Measurements from ENCODE around the gene SLC26A6. TPM values are rescaled to one million over a fixed set of nuclear protein-coding genes. Genes with fewer than 3 reads are reported as not detected.

The SLC26A6 gene
- total and polyA plus RNA-seq, 2 of the 13 experiments (the other 11 are each of a cell fraction or from before 2014, with no cell fraction given), result 40.7 to 184 TPM

DNA sequence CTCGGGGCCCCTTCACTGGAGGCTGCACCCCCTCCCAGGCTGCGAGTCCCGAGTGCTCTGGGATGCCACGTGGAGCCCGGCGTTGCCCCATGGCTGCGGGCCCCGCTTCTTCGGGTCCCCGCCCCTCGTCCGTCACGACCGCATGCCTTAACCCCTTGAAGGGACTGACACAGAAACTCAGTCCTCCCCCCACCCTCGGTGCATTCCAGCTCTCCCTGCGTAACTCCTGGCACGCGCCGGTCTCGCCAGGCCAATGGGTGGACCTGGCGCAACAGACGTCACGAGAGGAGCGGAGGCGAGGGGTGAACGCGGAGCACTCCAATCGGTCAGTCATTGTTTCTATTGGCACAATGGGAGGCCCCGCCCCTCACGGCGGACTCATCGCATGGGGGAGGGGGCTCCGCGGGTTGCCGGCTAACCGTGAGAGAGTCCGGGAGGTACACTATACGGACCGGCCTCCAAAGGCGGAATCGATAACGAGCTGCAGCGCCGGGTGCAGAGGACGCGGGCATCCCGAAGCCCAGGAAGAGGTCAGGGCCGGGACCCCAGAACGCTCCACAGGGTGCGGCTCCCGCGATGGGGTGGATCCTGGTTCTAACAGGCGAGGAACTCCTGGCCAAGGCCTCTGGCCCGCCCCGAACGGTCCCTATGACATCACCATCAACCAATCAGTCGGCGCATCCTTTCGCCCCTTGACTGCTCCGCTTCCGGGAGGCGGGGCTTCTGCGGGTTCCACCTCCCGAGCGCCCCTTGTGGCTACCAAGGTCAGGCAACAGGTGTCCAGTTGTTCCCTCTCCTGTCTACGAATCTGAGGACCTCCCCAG is 28.4 kb upstream of the SLC26A6 start (continued):
- TF ChIP-seq, protein P1, sequence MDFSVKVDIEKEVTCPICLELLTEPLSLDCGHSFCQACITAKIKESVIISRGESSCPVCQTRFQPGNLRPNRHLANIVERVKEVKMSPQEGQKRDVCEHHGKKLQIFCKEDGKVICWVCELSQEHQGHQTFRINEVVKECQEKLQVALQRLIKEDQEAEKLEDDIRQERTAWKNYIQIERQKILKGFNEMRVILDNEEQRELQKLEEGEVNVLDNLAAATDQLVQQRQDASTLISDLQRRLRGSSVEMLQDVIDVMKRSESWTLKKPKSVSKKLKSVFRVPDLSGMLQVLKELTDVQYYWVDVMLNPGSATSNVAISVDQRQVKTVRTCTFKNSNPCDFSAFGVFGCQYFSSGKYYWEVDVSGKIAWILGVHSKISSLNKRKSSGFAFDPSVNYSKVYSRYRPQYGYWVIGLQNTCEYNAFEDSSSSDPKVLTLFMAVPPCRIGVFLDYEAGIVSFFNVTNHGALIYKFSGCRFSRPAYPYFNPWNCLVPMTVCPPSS (IDR thresholded peaks at IDR 0.05), result no peak
- TF ChIP-seq FOXJ3 (CRISPR knock-in tag; IDR thresholded peaks at IDR 0.05; ENCODE audit: borderline replicate concordance) (peak; percentile 73; the same call in 1 of the 2 replicates), TCF7 (IDR thresholded peaks at IDR 0.05; ENCODE audit: low read depth) (no peak), GRHL1 (CRISPR knock-in tag; conservative IDR thresholded peaks at IDR 0.05) (no peak), ZNF816 (CRISPR knock-in tag; IDR thresholded peaks at IDR 0.05; ENCODE audit: borderline replicate concordance) (no peak; the same call in 1 of the 2 replicates), HCFC1 (IDR thresholded peaks at IDR 0.05; ENCODE audit: low read depth, low read length) (no peak), SMAD3 (CRISPR knock-in tag; IDR thresholded peaks at IDR 0.05) (no peak; the same call in 1 of the 2 replicates), KLF13 (CRISPR knock-in tag; IDR thresholded peaks at IDR 0.05) (0 out of 2 replicates have a peak, but pooled peaks have one; percentile 29), GABPA (IDR thresholded peaks at IDR 0.05; ENCODE audit: low read depth, low read length) (no peak), GABPA (CRISPR knock-in tag; IDR thresholded peaks at IDR 0.05; ENCODE audit: low read depth) (peak; percentile 81), PCBP1 (IDR thresholded peaks at IDR 0.05; ENCODE audit: borderline replicate concordance, low read depth, low read length) (0 out of 2 replicates have a peak, but pooled peaks have one; percentile 31), IKZF4 (CRISPR knock-in tag; IDR thresholded peaks at IDR 0.05; ENCODE audit: borderline replicate concordance, low read depth, not compliant biosample characterization) (peak; percentile 55), NAIF1 (CRISPR knock-in tag; IDR thresholded peaks at IDR 0.05; ENCODE audit: borderline replicate concordance) (peak; percentile 87; the same call in 1 of the 2 replicates), TOPORS (CRISPR knock-in tag; IDR thresholded peaks at IDR 0.05) (peak; percentile 45; the same call in 1 of the 2 replicates), ZNF709 (CRISPR knock-in tag; IDR thresholded peaks at IDR 0.05) (peak; percentile 87), ZNF383 (CRISPR knock-in tag; IDR thresholded peaks at IDR 0.05; ENCODE audit: borderline replicate concordance) (no peak), ZNF337 (CRISPR knock-in tag; IDR thresholded peaks at IDR 0.05; ENCODE audit: borderline replicate concordance, low read depth) (peak; percentile 82; the same call in 1 of the 2 replicates), SALL2 (CRISPR knock-in tag; IDR thresholded peaks at IDR 0.05) (peak; percentile 58), ZNF768 (CRISPR knock-in tag; IDR thresholded peaks at IDR 0.05) (no peak), SALL1 (CRISPR knock-in tag; IDR thresholded peaks at IDR 0.05) (peak; percentile 88), GMEB2 (CRISPR knock-in tag; IDR thresholded peaks at IDR 0.05; ENCODE audit: low read depth) (0 out of 2 replicates have a peak, but pooled peaks have one; percentile 30)
- TF ChIP-seq, protein P2, sequence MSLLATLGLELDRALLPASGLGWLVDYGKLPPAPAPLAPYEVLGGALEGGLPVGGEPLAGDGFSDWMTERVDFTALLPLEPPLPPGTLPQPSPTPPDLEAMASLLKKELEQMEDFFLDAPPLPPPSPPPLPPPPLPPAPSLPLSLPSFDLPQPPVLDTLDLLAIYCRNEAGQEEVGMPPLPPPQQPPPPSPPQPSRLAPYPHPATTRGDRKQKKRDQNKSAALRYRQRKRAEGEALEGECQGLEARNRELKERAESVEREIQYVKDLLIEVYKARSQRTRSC (CRISPR knock-in tag; IDR thresholded peaks at IDR 0.05; ENCODE audit: low read depth), result no peak

Measured in HepG2 (cell line).